H9 (cell line): Measurements from ENCODE around the gene UGT1A5. TPM values are rescaled to one million over a fixed set of nuclear protein-coding genes. Genes with fewer than 3 reads are reported as not detected.
"Not testable (repeated sequence)": the region's sequence is repeated elsewhere in the genome, so short reads cannot be mapped to it uniquely, and the experiment has no call there.

ENCODE experiments used
- DNase-seq: peaks from one replicate; pipeline ENCODE4 v3.0.0-alpha.2; 2017
- H2AFZ ChIP-seq: one replicate; pipeline ENCODE4 v1.6.1; 2013; ENCODE audit warnings: mild to moderate bottlenecking, low read length, control low read depth, moderate library complexity
- H2AK5ac ChIP-seq: 2 replicates; pipeline ENCODE4 v1.6.1; 2013; ENCODE audit warnings: low read length, control low read depth, mixed read lengths; ENCODE audit not compliant: insufficient read length
- H2BK120ac ChIP-seq: one replicate; pipeline ENCODE4 v1.6.1; 2013; ENCODE audit warnings: low read depth, mild to moderate bottlenecking, low read length, control low read depth, inconsistent platforms; ENCODE audit not compliant: poor library complexity, severe bottlenecking
- H2BK12ac ChIP-seq: 2 replicates; pipeline ENCODE4 v1.6.1; 2013; ENCODE audit warnings: low read length, control low read depth, mixed read lengths, low read depth; ENCODE audit not compliant: insufficient read length
- H2BK15ac ChIP-seq: 2 replicates; pipeline ENCODE4 v1.6.1; 2013; ENCODE audit warnings: low read depth, low read length, control low read depth
- H2BK20ac ChIP-seq: one replicate; pipeline ENCODE4 v1.6.1; 2013; ENCODE audit warnings: low read depth, mild to moderate bottlenecking, low read length, control low read depth, inconsistent platforms; ENCODE audit not compliant: poor library complexity, severe bottlenecking
- H2BK5ac ChIP-seq: 2 replicates; pipeline ENCODE4 v1.6.1; 2013; ENCODE audit warnings: low read length, control low read depth, mixed read lengths; ENCODE audit not compliant: insufficient read length
- H3K14ac ChIP-seq: 2 replicates; pipeline ENCODE4 v1.6.1; 2013; ENCODE audit warnings: low read length, control low read depth; ENCODE audit not compliant: insufficient read depth
- H3K18ac ChIP-seq: 2 replicates; pipeline ENCODE4 v1.6.1; 2013; ENCODE audit warnings: low read depth, mild to moderate bottlenecking, mixed read lengths, low read length, control low read depth; ENCODE audit not compliant: insufficient read length
- H3K23ac ChIP-seq: 2 replicates; pipeline ENCODE4 v1.6.1; 2013; ENCODE audit warnings: low read length, control low read depth, mixed read lengths, low read depth; ENCODE audit not compliant: insufficient read length
- H3K23me2 ChIP-seq: 2 replicates; pipeline ENCODE4 v1.6.1; 2013; ENCODE audit warnings: low read depth, mild to moderate bottlenecking, mixed read lengths, low read length, control low read depth; ENCODE audit not compliant: insufficient read length, poor library complexity, severe bottlenecking
- H3K27ac ChIP-seq: 2 replicates; pipeline ENCODE4 v1.5.1; 2013; ENCODE audit warnings: low read length, control low read depth, mixed read lengths, low read depth; ENCODE audit not compliant: insufficient read length
- H3K27me3 ChIP-seq: 2 replicates; pipeline ENCODE4 v1.6.1; 2013; ENCODE audit warnings: low read length, control low read depth, inconsistent platforms; ENCODE audit not compliant: insufficient read depth
- H3K4ac ChIP-seq: 2 replicates; pipeline ENCODE4 v1.6.1; 2013; ENCODE audit warnings: low read depth, mild to moderate bottlenecking, control low read depth, inconsistent platforms, low read length, moderate library complexity
- H3K4me1 ChIP-seq: 2 replicates; pipeline ENCODE4 v1.6.1; 2013; ENCODE audit warnings: low read length, control low read depth, inconsistent platforms; ENCODE audit not compliant: insufficient read depth
- H3K4me2 ChIP-seq: 2 replicates; pipeline ENCODE4 v1.6.1; 2013; ENCODE audit warnings: low read length, control low read depth, mixed read lengths; ENCODE audit not compliant: insufficient read length, insufficient read depth
- H3K56ac ChIP-seq: 2 replicates; pipeline ENCODE4 v1.6.1; 2013; ENCODE audit warnings: low read depth, mild to moderate bottlenecking, mixed read lengths, low read length, control low read depth; ENCODE audit not compliant: insufficient read length
- H3K79me1 ChIP-seq: 2 replicates; pipeline ENCODE4 v1.6.1; 2013; ENCODE audit warnings: low read depth, mild to moderate bottlenecking, moderate library complexity, low read length, control low read depth, inconsistent platforms; ENCODE audit not compliant: insufficient read depth, poor library complexity, severe bottlenecking
- H3K79me2 ChIP-seq: 2 replicates; pipeline ENCODE4 v1.6.1; 2013; ENCODE audit warnings: low read length, control low read depth, inconsistent platforms; ENCODE audit not compliant: insufficient read depth
- H3K9ac ChIP-seq: 2 replicates; pipeline ENCODE4 v1.6.1; 2013; ENCODE audit warnings: low read length, control low read depth, mixed read lengths; ENCODE audit not compliant: insufficient read length; ENCODE audit errors: extremely low read depth
- H3K9me3 ChIP-seq: one replicate; pipeline ENCODE4 v1.6.1; 2013; ENCODE audit warnings: low read depth, low read length, inconsistent platforms; ENCODE audit not compliant: control insufficient read depth
- H3T11ph ChIP-seq: one replicate; pipeline ENCODE4 v1.6.1; 2013; ENCODE audit warnings: mild to moderate bottlenecking, low read length, control low read depth, inconsistent platforms
- H4K20me1 ChIP-seq: one replicate; pipeline ENCODE4 v1.6.1; 2013; ENCODE audit not compliant: control insufficient read depth, insufficient read length, insufficient read depth
- H4K5ac ChIP-seq: 2 replicates; pipeline ENCODE4 v1.6.1; 2013; ENCODE audit warnings: low read depth, mild to moderate bottlenecking, mixed read lengths, low read length, control low read depth; ENCODE audit not compliant: insufficient read length
- H4K8ac ChIP-seq: replicated peaks from 2 replicates; pipeline ENCODE4 v1.6.1; 2013; ENCODE audit warnings: low read length, control low read depth, mixed read lengths, low read depth; ENCODE audit not compliant: insufficient read length
- H4K91ac ChIP-seq: 2 replicates; pipeline ENCODE4 v1.6.1; 2013; ENCODE audit warnings: low read depth, mild to moderate bottlenecking, moderate library complexity, mixed read lengths, low read length, control low read depth; ENCODE audit not compliant: insufficient read length
- H3K27ac Mint-ChIP-seq, 3 experiments: 2 replicates in 2 of 3; 3 replicates in 1 of 3; pipeline ENCODE4 v1.8.0; 2020 to 2021; ENCODE audit warnings: mixed read lengths in 3 of 3, mild to moderate bottlenecking in 1 of 3, moderate library complexity in 1 of 3
- H3K27me3 Mint-ChIP-seq: 2 replicates; pipeline ENCODE4 v1.8.0; 2021; ENCODE audit warnings: low read depth, mild to moderate bottlenecking, moderate library complexity, mixed read lengths
- H3K36me3 Mint-ChIP-seq, 3 experiments: 2 replicates in 2 of 3; 3 replicates in 1 of 3; pipeline ENCODE4 v1.8.0; 2020 to 2021; ENCODE audit warnings: low read depth in 3 of 3, mixed read lengths in 3 of 3; ENCODE audit not compliant: insufficient read depth in 1 of 3
- H3K4me1 Mint-ChIP-seq, 2 experiments: 2 replicates each; pipeline ENCODE4 v1.8.0; 2020; ENCODE audit warnings: mixed read lengths in 2 of 2
- H3K4me3 Mint-ChIP-seq, 2 experiments: 2 replicates in 1 of 2; 3 replicates in 1 of 2; pipeline ENCODE4 v1.8.0; 2020 to 2021; ENCODE audit warnings: mild to moderate bottlenecking in 2 of 2, mixed read lengths in 2 of 2, moderate library complexity in 1 of 2
- H3K9me3 Mint-ChIP-seq, 2 experiments: 2 replicates in 1 of 2; 3 replicates in 1 of 2; pipeline ENCODE4 v1.8.0; 2020; ENCODE audit warnings: mild to moderate bottlenecking in 2 of 2, mixed read lengths in 2 of 2, moderate library complexity in 1 of 2
- WGBS: extraction: QIAGEN DNeasy Blood & Tissue Kit; methylation state at CpG from one replicate; pipeline ENCODE4 v1.1.7; 2013; ENCODE audit warnings: missing lambda C conversion rate, low lambda C conversion rate, mixed read lengths; ENCODE audit not compliant: insufficient read length; ENCODE audit errors: extremely low coverage; 5-methylcytosine and 5-hydroxymethylcytosine counted together
- total RNA-seq: library from RNA; stranded (reverse); gene quantifications from 2 replicates; pipeline ENCODE4 v1.2.1, GENCODE V29; 2021

UGT1A5 gene
- total RNA-seq, 1 experiment from 2014 or later: not detected

DNA sequence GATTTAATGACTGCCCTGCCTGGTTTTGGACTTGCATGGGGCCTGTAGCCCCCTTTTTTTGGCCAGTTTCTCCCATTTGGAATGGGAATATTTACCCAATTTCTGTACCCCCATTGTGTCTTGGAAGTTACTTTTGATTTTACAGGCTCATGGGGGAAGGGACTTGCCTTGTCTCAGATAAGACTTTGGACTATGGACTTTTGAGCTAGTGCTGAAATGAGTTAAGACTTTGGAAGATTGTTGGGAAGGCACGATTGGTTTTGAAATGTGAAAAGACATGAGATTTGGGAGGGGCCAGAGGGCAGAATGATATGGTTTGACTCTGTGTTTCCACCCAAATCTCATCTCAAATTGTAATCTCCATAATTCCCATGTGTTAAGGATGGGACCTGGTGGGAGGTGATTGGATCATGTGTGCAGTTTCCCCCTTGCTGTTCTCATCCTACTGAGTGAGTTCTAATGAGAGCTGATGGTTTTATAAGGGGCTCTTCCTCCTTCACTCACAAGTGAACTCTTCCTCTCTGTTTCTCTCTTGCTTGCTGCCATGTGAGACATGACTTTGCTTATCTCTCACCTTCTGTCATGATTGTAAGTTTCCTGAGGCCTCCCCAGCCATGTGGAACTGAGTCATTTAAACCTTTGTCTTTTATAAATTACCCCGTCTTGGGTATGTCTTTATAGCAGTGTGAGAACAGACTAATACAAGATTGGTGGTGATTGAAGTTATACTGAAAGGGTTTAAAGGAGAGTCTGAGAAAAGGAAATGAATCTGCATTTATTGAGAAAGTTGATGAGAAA is 38.7 kb downstream of the UGT1A5 start:
- not testable (repeated sequence) for H2AK5ac ChIP-seq, H3K56ac ChIP-seq, H4K91ac ChIP-seq, H3K4ac ChIP-seq, H3K4me1 Mint-ChIP-seq, H3K4me2 ChIP-seq, H3K79me2 ChIP-seq, H3K23me2 ChIP-seq, H3K79me1 ChIP-seq, DNase-seq, H3K4me1 ChIP-seq, H2BK15ac ChIP-seq, H3K4me3 Mint-ChIP-seq, H4K5ac ChIP-seq, H3K9me3 ChIP-seq, H3K23ac ChIP-seq, H3K27ac Mint-ChIP-seq, H2BK20ac ChIP-seq, H3K27me3 ChIP-seq, H2BK120ac ChIP-seq, H2BK5ac ChIP-seq, H2AFZ ChIP-seq, H4K20me1 ChIP-seq, H3K9ac ChIP-seq, H3K18ac ChIP-seq, H4K8ac ChIP-seq, H3T11ph ChIP-seq, H3K27ac ChIP-seq, H3K14ac ChIP-seq, H2BK12ac ChIP-seq
- WGBS: no CpG with 5 or more reads among the region's 2 CpGs
- Mint-ChIP-seq H3K36me3 (peaks cover 8 to 19% (median 9%) of the 10 kb centered on the region in 3 experiments; a peak in 6 of 7 replicates), H3K27me3 (peaks cover 22% of the 10 kb centered on the region), H3K9me3 (peaks cover 44 to 49% of the 10 kb centered on the region in 2 experiments)
